Liver (tissue), 9 donors: ENCODE measurements around the gene ZNRF3. TPM values are rescaled to one million over a fixed set of nuclear protein-coding genes. Genes with fewer than 3 reads are reported as not detected.

Experiments used
- DNase-seq: peaks from one replicate; pipeline ENCODE4 v3.0.0-alpha.2; 2017; ENCODE audit warnings: low spot score
- H3K27ac ChIP-seq, 2 donors: one replicate each; pipeline ENCODE4 v1.7.0; 2013; ENCODE audit warnings: inconsistent platforms in 2 of 2, low read length in 2 of 2, control low read depth in 1 of 2, low read depth in 1 of 2, mild to moderate bottlenecking in 1 of 2
- H3K27me3 ChIP-seq, 4 donors: one replicate each; pipeline versions ENCODE4 v1.6.1 to v1.7.0; 2013; ENCODE audit warnings: low read length in 3 of 4, inconsistent platforms in 1 of 4, mild to moderate bottlenecking in 1 of 4, moderate library complexity in 1 of 4; ENCODE audit not compliant: control insufficient read depth in 4 of 4, insufficient read depth in 4 of 4
- H3K36me3 ChIP-seq, 4 donors: one replicate each; pipeline versions ENCODE4 v1.6.1 to v1.7.0; 2013; ENCODE audit warnings: low read length in 3 of 4, mild to moderate bottlenecking in 3 of 4, low read depth in 1 of 4, moderate library complexity in 1 of 4; ENCODE audit not compliant: control insufficient read depth in 4 of 4, insufficient read depth in 3 of 4
- H3K4me1 ChIP-seq, 4 donors: one replicate each; pipeline versions ENCODE4 v1.6.1 to v1.7.0; 2013; ENCODE audit warnings: low read length in 3 of 4, mild to moderate bottlenecking in 3 of 4, moderate library complexity in 1 of 4; ENCODE audit not compliant: control insufficient read depth in 4 of 4, insufficient read depth in 4 of 4
- H3K4me3 ChIP-seq, 3 donors: one replicate each; pipeline versions ENCODE4 v1.6.1 to v1.7.0; 2013; ENCODE audit warnings: low read length in 3 of 3, control low read depth in 1 of 3, low read depth in 1 of 3, mild to moderate bottlenecking in 1 of 3
- H3K9ac ChIP-seq, 2 donors: one replicate each; pipeline ENCODE4 v1.7.0; 2013; ENCODE audit warnings: low read length in 2 of 2, mild to moderate bottlenecking in 2 of 2, moderate library complexity in 2 of 2, control low read depth in 1 of 2, low read depth in 1 of 2
- H3K9me3 ChIP-seq, 4 donors: one replicate each; pipeline versions ENCODE4 v1.6.1 to v1.7.0; 2013; ENCODE audit warnings: low read length in 3 of 4; ENCODE audit not compliant: control insufficient read depth in 4 of 4
- ATF3 ChIP-seq: IDR thresholded peaks from 2 replicates; pipeline ENCODE4 v1.6.1; 2016; ENCODE audit warnings: antibody characterized with exemption
- EGR1 ChIP-seq, 2 donors: IDR thresholded peaks; 2 replicates each; pipeline ENCODE4 v1.6.1; 2016 to 2018; ENCODE audit warnings: antibody characterized with exemption in 2 of 2, low read depth in 2 of 2
- FOXA1 ChIP-seq: IDR thresholded peaks from 2 replicates; pipeline ENCODE4 v1.6.1; 2016; ENCODE audit warnings: antibody characterized with exemption
- FOXA2 ChIP-seq: IDR thresholded peaks from 2 replicates; pipeline ENCODE4 v1.6.1; 2016; ENCODE audit warnings: antibody characterized with exemption
- HNF4A ChIP-seq, 2 donors: conservative IDR thresholded peaks; 2 replicates each; pipeline ENCODE4 v1.6.1; 2016; ENCODE audit warnings: antibody characterized with exemption in 2 of 2, mild to moderate bottlenecking in 2 of 2
- HNF4G ChIP-seq: IDR thresholded peaks from 2 replicates; pipeline ENCODE4 v1.6.1; 2016; ENCODE audit warnings: antibody characterized with exemption
- MAX ChIP-seq: IDR thresholded peaks from 2 replicates; pipeline ENCODE4 v1.6.1; 2016; ENCODE audit warnings: antibody characterized with exemption
- NR2F2 ChIP-seq: IDR thresholded peaks from 2 replicates; pipeline ENCODE4 v1.6.1; 2016; ENCODE audit warnings: antibody characterized with exemption
- RAD21 ChIP-seq, 2 donors: IDR thresholded peaks; 2 replicates each; pipeline ENCODE4 v1.6.1; 2016; ENCODE audit warnings: antibody characterized with exemption in 2 of 2, mild to moderate bottlenecking in 2 of 2
- SP1 ChIP-seq: IDR thresholded peaks from 2 replicates; pipeline ENCODE4 v1.6.1; 2018; ENCODE audit warnings: antibody characterized with exemption, mild to moderate bottlenecking
- TAF1 ChIP-seq: conservative IDR thresholded peaks from 2 replicates; pipeline ENCODE4 v1.6.1; 2016; ENCODE audit warnings: antibody characterized with exemption, mild to moderate bottlenecking
- YY1 ChIP-seq: IDR thresholded peaks from 2 replicates; pipeline ENCODE4 v1.6.1; 2016; ENCODE audit warnings: antibody characterized with exemption, mild to moderate bottlenecking
- ZBTB33 ChIP-seq: IDR thresholded peaks from 2 replicates; pipeline ENCODE4 v1.6.1; 2016; ENCODE audit warnings: antibody characterized with exemption
- WGBS: extraction: QIAGEN DNeasy Blood & Tissue Kit; methylation state at CpG from one replicate; pipeline ENCODE4 v1.1.7; 2013; 5-methylcytosine and 5-hydroxymethylcytosine counted together
- polyA plus RNA-seq, 2 donors: library from polyadenylated mRNA; stranded (reverse) in 1 of 2; unstranded in 1 of 2; fragments of 200-250 nt in 1 of 2; fragments of >200 nt in 1 of 2; fragmentation: Nextera tagmentation in 1 of 2; extraction: Ambion mirVana in 1 of 2; gene quantifications; one replicate each; pipeline versions ENCODE4 v1.2.1 to v1.2.3, GENCODE V29; 2013 to 2015
- total RNA-seq, 2 donors: library from RNA; depleted of rRNA; stranded (reverse); fragments of >200 nt; gene quantifications; one replicate each; pipeline ENCODE4 v1.2.3, GENCODE V29; 2014
- TF ChIP-seq, protein P1 (sequence below): IDR thresholded peaks from 2 replicates; pipeline ENCODE4 v1.6.1; 2016; ENCODE audit warnings: antibody characterized with exemption, mild to moderate bottlenecking
- donor health status: healthy.
- donor health status: healthy.
- donor health status: healthy.
- donor health status: healthy.
- donor health status: healthy.

ZNRF3 gene
- total RNA-seq: 1 to 10 TPM; 5.0 to 5.9 TPM
- 1 to 10 TPM; 2.2 to 4.4 TPM for polyA plus RNA-seq

DNA sequence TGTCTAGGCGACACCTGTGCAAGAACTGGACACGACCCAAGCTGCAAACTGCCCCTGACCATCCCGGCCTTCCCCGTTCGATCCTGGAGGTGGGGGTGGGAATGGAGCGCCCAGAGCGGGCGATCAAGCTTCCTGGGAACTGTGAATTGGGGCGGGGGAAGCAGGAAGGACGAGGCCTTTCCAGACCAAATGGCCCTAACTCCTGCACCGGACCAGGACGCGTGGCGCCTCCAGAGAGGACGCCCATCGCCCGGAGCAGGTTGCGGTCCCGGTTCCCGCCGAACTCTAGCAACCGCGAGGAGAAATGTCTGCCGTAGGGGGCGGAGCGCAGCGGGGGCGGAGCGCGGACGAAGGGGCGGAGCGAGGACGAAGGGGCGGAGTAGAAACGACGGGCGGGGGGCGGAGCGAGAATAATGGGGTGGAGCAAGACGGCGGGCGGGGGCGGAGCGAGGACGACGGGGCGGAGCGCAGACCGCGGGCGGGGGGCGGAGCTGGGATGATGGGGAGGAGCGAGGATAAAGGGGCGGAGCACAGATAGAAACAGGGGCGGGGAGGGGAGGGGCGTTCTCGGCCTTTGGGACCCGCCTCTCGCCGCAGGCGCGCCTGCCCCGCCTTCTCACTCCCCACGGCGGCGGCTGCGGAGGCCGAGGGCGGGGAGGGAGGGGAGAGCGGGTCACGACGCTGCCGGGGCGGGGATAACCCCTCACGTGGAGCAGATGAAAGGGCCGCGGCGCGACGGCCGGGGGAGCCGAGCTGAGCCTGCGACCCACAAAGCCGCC is at the start of gene ZNRF3:
ZNRF3 (plus strand) TSS at position 695 of the 779 bp plus-strand sequence. CDS start 195 bp downstream, outside the sequence.
- Histone ChIP-seq H3K36me3 (no peaks in the 10 kb centered on the region), H3K27ac (peak within 1 kb of the TSS; percentile 37 to 78), H3K4me3 (peak within 1 kb of the TSS; percentile 80 to 87 (median 85)), H3K9me3 (no peaks in the 10 kb centered on the region), H3K4me1 (peaks cover 3 to 42% (median 30%) of the 10 kb centered on the region in 4 donors), H3K9ac (peak within 1 kb of the TSS in 1 of 2 donors; percentile 47), H3K27me3 (no peaks in the 10 kb centered on the region)
- peak; percentile 96 for DNase-seq
- 1% methylated on average over 85 of the region's 85 CpGs for WGBS
- TF ChIP-seq, protein P1, sequence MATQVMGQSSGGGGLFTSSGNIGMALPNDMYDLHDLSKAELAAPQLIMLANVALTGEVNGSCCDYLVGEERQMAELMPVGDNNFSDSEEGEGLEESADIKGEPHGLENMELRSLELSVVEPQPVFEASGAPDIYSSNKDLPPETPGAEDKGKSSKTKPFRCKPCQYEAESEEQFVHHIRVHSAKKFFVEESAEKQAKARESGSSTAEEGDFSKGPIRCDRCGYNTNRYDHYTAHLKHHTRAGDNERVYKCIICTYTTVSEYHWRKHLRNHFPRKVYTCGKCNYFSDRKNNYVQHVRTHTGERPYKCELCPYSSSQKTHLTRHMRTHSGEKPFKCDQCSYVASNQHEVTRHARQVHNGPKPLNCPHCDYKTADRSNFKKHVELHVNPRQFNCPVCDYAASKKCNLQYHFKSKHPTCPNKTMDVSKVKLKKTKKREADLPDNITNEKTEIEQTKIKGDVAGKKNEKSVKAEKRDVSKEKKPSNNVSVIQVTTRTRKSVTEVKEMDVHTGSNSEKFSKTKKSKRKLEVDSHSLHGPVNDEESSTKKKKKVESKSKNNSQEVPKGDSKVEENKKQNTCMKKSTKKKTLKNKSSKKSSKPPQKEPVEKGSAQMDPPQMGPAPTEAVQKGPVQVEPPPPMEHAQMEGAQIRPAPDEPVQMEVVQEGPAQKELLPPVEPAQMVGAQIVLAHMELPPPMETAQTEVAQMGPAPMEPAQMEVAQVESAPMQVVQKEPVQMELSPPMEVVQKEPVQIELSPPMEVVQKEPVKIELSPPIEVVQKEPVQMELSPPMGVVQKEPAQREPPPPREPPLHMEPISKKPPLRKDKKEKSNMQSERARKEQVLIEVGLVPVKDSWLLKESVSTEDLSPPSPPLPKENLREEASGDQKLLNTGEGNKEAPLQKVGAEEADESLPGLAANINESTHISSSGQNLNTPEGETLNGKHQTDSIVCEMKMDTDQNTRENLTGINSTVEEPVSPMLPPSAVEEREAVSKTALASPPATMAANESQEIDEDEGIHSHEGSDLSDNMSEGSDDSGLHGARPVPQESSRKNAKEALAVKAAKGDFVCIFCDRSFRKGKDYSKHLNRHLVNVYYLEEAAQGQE: peak; percentile 34
- peak; percentile 75 to 78 for TF ChIP-seq EGR1 (IDR thresholded peaks at IDR 0.05; ENCODE audit: low read depth in 2 of 2)
- TF ChIP-seq TAF1: no peak
- TF ChIP-seq RAD21 (IDR thresholded peaks at IDR 0.05): peak in 1 of 2 donors; percentile 14
- TF ChIP-seq YY1: peak; percentile 78
- TF ChIP-seq FOXA1: no peak
- TF ChIP-seq SP1: peak; percentile 53

DNA sequence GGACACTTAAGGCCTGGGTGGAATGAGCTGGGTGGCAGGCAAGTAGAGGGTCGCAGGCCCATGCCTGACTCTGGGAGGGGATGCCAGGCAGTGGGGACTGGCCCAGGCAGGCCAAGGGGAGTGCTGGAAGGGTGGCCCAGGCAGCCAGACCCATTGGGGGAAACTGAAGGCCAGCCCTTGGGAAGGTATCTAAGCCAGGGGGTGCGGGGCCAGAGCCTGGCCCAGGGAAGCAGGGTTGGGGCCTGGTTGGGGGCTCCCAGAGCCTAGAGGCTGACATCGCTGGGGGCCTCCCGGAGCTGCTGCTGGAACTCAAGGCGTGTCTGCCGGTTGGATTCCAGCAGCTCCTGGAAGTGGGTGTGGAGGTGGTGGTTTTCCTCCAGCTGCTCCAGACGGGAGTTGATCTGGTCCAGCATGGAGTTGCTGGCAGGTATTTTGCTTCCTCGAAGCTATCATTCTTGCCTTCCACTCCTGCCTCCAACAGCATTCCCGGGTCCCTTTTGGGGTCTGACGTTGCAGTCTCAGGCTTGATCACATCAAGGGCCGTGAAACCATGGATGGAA is 47.7 kb upstream of the ZNRF3 start:
- H3K4me1 ChIP-seq: peaks cover 0 to 2% (median 0%) of the 10 kb centered on the region in 4 donors
- DNase-seq: no peak
- no peak overlapping the region for H3K9ac ChIP-seq
- no peaks in the 10 kb centered on the region for H3K36me3 ChIP-seq
- 92% methylated on average over 11 of the region's 11 CpGs for WGBS
- no peak overlapping the region for H3K4me3 ChIP-seq
- H3K27me3 ChIP-seq: no peaks in the 10 kb centered on the region
- H3K27ac ChIP-seq: no peak overlapping the region
- TF ChIP-seq ZBTB33: no peak
- no peak for TF ChIP-seq FOXA2
- no peak for TF ChIP-seq YY1
- TF ChIP-seq MAX: no peak
- no peak for TF ChIP-seq NR2F2
- no peak for TF ChIP-seq HNF4A (conservative IDR thresholded peaks at IDR 0.05)
- TF ChIP-seq ATF3: no peak
- TF ChIP-seq HNF4G: no peak
- no peak for TF ChIP-seq TAF1
- no peaks in the 10 kb centered on the region for H3K9me3 ChIP-seq
